HEK293 (cell line): ENCODE data around the gene TRIM26.

Experiments used
- CTCF ChIA-PET: fragments of 350-600 bp; formaldehyde crosslinking; extraction: SDS; loops from one replicate; lab custom pipeline; 2021; ENCODE audit warnings: antibody characterized with exemption; lab: Yijun Ruan, JAX
- POLR2A ChIA-PET: fragments of 300-600 bp; formaldehyde crosslinking; extraction: SDS; loops from one replicate; lab custom pipeline; 2020; ENCODE audit warnings: antibody characterized with exemption, inconsistent platforms; lab: Yijun Ruan, JAX
- H3K27ac ChIP-seq: fragments of 200-500 bp; sonication (Bioruptor generic); 2 replicates; pipeline ENCODE4 v1.5.1; 2014; ENCODE audit warnings: low read depth, low read length, control low read depth, inconsistent platforms; ENCODE audit errors: extremely low read depth
- H3K36me3 ChIP-seq, 2 experiments: fragments of 200-500 bp in 1 of 2; sonication (Bioruptor generic) in 1 of 2; 1 replicate in 1 of 2; 2 replicates in 1 of 2; pipeline ENCODE4 v1.5.1; 2014 to 2017; ENCODE audit warnings: inconsistent platforms in 2 of 2, low read length in 2 of 2; ENCODE audit not compliant: control insufficient read depth in 2 of 2, insufficient read depth in 1 of 2
- H3K4me1 ChIP-seq: fragments of 200-500 bp; sonication (Bioruptor generic); 2 replicates; pipeline ENCODE4 v1.5.1; 2014; ENCODE audit warnings: mild to moderate bottlenecking, low read length, inconsistent platforms; ENCODE audit not compliant: control insufficient read depth, insufficient read depth
- H3K4me3 ChIP-seq: 2 replicates; pipeline ENCODE4 v1.5.1; 2011; ENCODE audit warnings: low read depth, mild to moderate bottlenecking, control low read depth, low read length, moderate library complexity
- H3K9me3 ChIP-seq: fragments of 200-500 bp; sonication (Bioruptor generic); 2 replicates; pipeline ENCODE4 v1.5.1; 2014; ENCODE audit warnings: low read depth, low read length, inconsistent platforms; ENCODE audit not compliant: control insufficient read depth, insufficient read depth
- KLF1 ChIP-seq: fragments of 450-650 bp; formaldehyde crosslinking; IDR thresholded peaks from 2 replicates; pipeline ENCODE4 v1.5.1; 2016; ENCODE audit warnings: missing biosample characterization, missing genetic modification characterization
- KLF10 ChIP-seq: fragments of 450-650 bp; IDR thresholded peaks from 2 replicates; pipeline ENCODE4 v1.5.1; 2018; ENCODE audit warnings: missing biosample characterization, mild to moderate bottlenecking, missing genetic modification characterization
- KLF16 ChIP-seq: fragments of 450-650 bp; formaldehyde crosslinking; IDR thresholded peaks from 2 replicates; pipeline ENCODE4 v1.5.1; 2017; ENCODE audit warnings: missing biosample characterization, missing genetic modification characterization
- SCRT2 ChIP-seq: fragments of 450-650 bp; formaldehyde crosslinking; IDR thresholded peaks from 2 replicates; pipeline ENCODE4 v1.5.1; 2016; ENCODE audit warnings: missing biosample characterization, missing genetic modification characterization
- SP3 ChIP-seq: fragments of 450-650 bp; formaldehyde crosslinking; IDR thresholded peaks from 2 replicates; pipeline ENCODE4 v1.5.1; 2016; ENCODE audit warnings: missing biosample characterization, missing genetic modification characterization
- YY2 ChIP-seq: fragments of 450-650 bp; formaldehyde crosslinking; IDR thresholded peaks from 2 replicates; pipeline ENCODE4 v1.5.1; 2016; ENCODE audit warnings: missing biosample characterization, missing genetic modification characterization
- ZBTB48 ChIP-seq: fragments of 450-650 bp; formaldehyde crosslinking; IDR thresholded peaks from 2 replicates; pipeline ENCODE4 v1.5.1; 2016; ENCODE audit warnings: missing biosample characterization, missing genetic modification characterization
- ZNF133 ChIP-seq: fragments of 450-650 bp; formaldehyde crosslinking; IDR thresholded peaks from 2 replicates; pipeline ENCODE4 v1.5.1; 2016; ENCODE audit warnings: missing biosample characterization, missing genetic modification characterization
- ZNF184 ChIP-seq: fragments of 450-650 bp; IDR thresholded peaks from 2 replicates; pipeline ENCODE4 v1.5.1; 2018; ENCODE audit warnings: missing biosample characterization, mild to moderate bottlenecking, missing genetic modification characterization
- ZNF26 ChIP-seq: fragments of 450-650 bp; formaldehyde crosslinking; IDR thresholded peaks from 2 replicates; pipeline ENCODE4 v1.5.1; 2016; ENCODE audit warnings: missing biosample characterization, missing genetic modification characterization
- ZNF354C ChIP-seq: fragments of 450-650 bp; formaldehyde crosslinking; IDR thresholded peaks from 2 replicates; pipeline ENCODE4 v1.5.1; 2016; ENCODE audit warnings: missing biosample characterization, missing genetic modification characterization, low read depth, borderline replicate concordance
- ZNF394 ChIP-seq: fragments of 450-650 bp; formaldehyde crosslinking; IDR thresholded peaks from 2 replicates; pipeline ENCODE4 v1.5.1; 2016; ENCODE audit warnings: missing biosample characterization, missing genetic modification characterization, mild to moderate bottlenecking, moderate library complexity, borderline replicate concordance
- ZNF521 ChIP-seq: fragments of 450-650 bp; formaldehyde crosslinking; IDR thresholded peaks from 2 replicates; pipeline ENCODE4 v1.5.1; 2017; ENCODE audit warnings: missing biosample characterization, mild to moderate bottlenecking, missing genetic modification characterization
- ZNF529 ChIP-seq: fragments of 450-650 bp; formaldehyde crosslinking; IDR thresholded peaks from 2 replicates; pipeline ENCODE4 v1.5.1; 2017; ENCODE audit warnings: missing genetic modification characterization, missing biosample characterization; ENCODE audit not compliant: insufficient replicate concordance
- ZNF571 ChIP-seq: fragments of 450-650 bp; formaldehyde crosslinking; IDR thresholded peaks from 2 replicates; pipeline ENCODE4 v1.5.0; 2017; ENCODE audit warnings: missing biosample characterization, missing genetic modification characterization
- ZNF623 ChIP-seq: fragments of 450-650 bp; formaldehyde crosslinking; IDR thresholded peaks from 2 replicates; pipeline ENCODE4 v1.5.1; 2016; ENCODE audit warnings: missing biosample characterization, missing genetic modification characterization
- ZNF624 ChIP-seq: fragments of 450-650 bp; formaldehyde crosslinking; IDR thresholded peaks from 2 replicates; pipeline ENCODE4 v1.5.1; 2017; ENCODE audit warnings: missing biosample characterization, missing genetic modification characterization
- ZNF704 ChIP-seq: fragments of 450-650 bp; formaldehyde crosslinking; IDR thresholded peaks from 2 replicates; pipeline ENCODE4 v1.5.1; 2016; ENCODE audit warnings: missing biosample characterization, missing genetic modification characterization
- ZXDB ChIP-seq: fragments of 450-650 bp; formaldehyde crosslinking; IDR thresholded peaks from 2 replicates; pipeline ENCODE4 v1.5.1; 2016; ENCODE audit warnings: missing biosample characterization, missing genetic modification characterization
- TF ChIP-seq, protein P1 (sequence below): fragments of 450-650 bp; formaldehyde crosslinking; IDR thresholded peaks from 2 replicates; pipeline ENCODE4 v1.5.1; 2016; ENCODE audit warnings: missing biosample characterization, missing genetic modification characterization
- TF ChIP-seq, protein P2 (sequence below): fragments of 450-650 bp; formaldehyde crosslinking; IDR thresholded peaks from 2 replicates; pipeline ENCODE4 v1.5.1; 2016; ENCODE audit warnings: missing biosample characterization, missing genetic modification characterization

The TRIM26 gene

DNA sequence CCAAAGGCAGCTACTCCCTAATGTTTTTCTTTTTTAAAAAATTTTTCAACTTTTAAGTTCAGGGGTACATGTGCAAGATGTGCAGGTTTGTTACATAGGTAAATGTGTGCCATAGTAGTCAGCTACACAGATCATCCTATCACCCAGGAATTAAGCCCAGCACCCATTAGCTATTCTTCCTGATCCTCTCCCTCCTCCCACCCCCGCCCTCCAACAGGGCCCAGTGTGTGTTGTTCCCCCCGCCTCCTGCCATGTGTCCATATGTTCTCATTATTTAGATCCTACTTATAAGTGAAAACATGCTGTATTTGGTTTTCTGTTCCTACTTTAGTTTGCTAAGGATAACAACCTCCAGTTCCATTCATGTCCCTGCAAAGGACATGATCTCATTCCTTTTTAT is 37.4 kb downstream of the TRIM26 start:
- no peaks in the 10 kb centered on the region for H3K36me3 ChIP-seq
- no peaks in the 10 kb centered on the region for H3K4me1 ChIP-seq
- H3K27ac ChIP-seq = no peak overlapping the region
- TF ChIP-seq YY2 (tag by site-specific recombination) = no peak
- no peak for TF ChIP-seq ZNF623
- no peak for TF ChIP-seq KLF10 (tag by site-specific recombination)
- no peaks in the 10 kb centered on the region for H3K9me3 ChIP-seq
- ChIA-PET CTCF (interaction anchor here (0.6 to 2.2 kb wide), 7 partner anchors 44 to 327 kb away, joined by 3 to 12 read pairs (median 3); no protein-coding TSS in a partner anchor), POLR2A (interaction anchor here (0.9 kb wide), 1 partner anchor 74 kb away, joined by 3 read pairs; no protein-coding TSS in a partner anchor)
- no peak overlapping the region for H3K4me3 ChIP-seq

DNA sequence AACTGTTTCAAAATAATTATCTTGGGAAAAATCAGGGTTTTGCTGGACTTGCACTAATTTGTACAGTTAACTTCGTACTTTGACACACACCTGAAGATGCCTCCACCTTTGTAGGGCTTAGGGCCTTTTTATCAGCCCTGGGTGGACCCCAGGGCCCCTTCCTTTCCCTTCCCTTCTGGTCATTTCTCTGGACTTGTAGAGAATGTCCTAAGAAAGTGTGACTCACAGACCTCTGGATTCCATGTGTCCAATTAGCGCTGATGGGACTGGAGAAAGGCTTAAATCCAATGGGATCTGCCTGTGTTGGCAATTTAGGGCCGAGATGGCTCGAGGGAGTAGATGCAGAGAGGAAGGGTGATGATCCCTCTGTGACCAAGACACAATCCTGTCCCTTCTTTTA is 40.5 kb downstream of the TRIM26 start:
- H3K27ac ChIP-seq = no peak overlapping the region
- POLR2A ChIA-PET = no interaction called here
- no peak for TF ChIP-seq ZNF184 (tag by site-specific recombination)
- TF ChIP-seq ZNF529 (tag by site-specific recombination) = no peak
- TF ChIP-seq, protein P1, sequence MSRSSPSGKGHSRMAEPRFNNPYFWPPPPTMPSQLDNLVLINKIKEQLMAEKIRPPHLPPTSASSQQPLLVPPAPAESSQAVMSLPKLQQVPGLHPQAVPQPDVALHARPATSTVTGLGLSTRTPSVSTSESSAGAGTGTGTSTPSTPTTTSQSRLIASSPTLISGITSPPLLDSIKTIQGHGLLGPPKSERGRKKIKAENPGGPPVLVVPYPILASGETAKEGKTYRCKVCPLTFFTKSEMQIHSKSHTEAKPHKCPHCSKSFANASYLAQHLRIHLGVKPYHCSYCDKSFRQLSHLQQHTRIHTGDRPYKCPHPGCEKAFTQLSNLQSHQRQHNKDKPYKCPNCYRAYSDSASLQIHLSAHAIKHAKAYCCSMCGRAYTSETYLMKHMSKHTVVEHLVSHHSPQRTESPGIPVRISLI (tag by site-specific recombination) = no peak
- TF ChIP-seq ZNF521 (tag by site-specific recombination) = no peak
- no peak for TF ChIP-seq SP3
- no peak for TF ChIP-seq KLF1 (tag by site-specific recombination)
- no peak for TF ChIP-seq ZNF26
- no peak for TF ChIP-seq ZNF394 (tag by site-specific recombination)
- no peak for TF ChIP-seq ZNF571
- TF ChIP-seq ZNF624 (tag by site-specific recombination) = no peak
- no peak for TF ChIP-seq SCRT2 (tag by site-specific recombination)
- TF ChIP-seq ZNF704 (tag by site-specific recombination) = no peak
- no peaks in the 10 kb centered on the region for H3K36me3 ChIP-seq
- CTCF ChIA-PET = interaction anchor here (2.5 kb wide), 1 partner anchor 41 kb away, joined by 21 read pairs; no protein-coding TSS in a partner anchor
- no peak overlapping the region for H3K4me3 ChIP-seq
- no peaks in the 10 kb centered on the region for H3K4me1 ChIP-seq
- H3K9me3 ChIP-seq = no peaks in the 10 kb centered on the region

DNA sequence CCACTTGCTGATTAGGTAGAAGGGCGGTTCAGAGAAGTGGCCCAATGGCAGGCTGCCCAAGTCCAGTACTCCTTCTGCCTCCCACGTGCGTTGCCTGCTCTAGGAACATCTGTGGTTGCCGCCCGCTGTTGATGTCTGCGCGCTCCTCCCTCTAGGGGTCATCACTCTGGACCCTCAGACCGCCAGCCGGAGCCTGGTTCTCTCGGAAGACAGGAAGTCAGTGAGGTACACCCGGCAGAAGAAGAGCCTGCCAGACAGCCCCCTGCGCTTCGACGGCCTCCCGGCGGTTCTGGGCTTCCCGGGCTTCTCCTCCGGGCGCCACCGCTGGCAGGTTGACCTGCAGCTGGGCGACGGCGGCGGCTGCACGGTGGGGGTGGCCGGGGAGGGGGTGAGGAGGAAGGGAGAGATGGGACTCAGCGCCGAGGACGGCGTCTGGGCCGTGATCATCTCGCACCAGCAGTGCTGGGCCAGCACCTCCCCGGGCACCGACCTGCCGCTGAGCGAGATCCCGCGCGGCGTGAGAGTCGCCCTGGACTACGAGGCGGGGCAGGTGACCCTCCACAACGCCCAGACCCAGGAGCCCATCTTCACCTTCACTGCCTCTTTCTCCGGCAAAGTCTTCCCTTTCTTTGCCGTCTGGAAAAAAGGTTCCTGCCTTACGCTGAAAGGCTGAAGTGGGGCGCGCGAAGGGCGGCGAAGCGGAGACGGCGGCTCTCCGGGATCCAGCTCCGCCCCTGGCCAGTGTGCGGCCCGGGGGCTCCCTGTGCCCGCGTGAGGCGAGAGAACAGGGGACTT is 41.3 kb downstream of the TRIM26 start:
- no peaks in the 10 kb centered on the region for H3K4me1 ChIP-seq
- no peaks in the 10 kb centered on the region for H3K9me3 ChIP-seq
- H3K36me3 ChIP-seq = no peaks in the 10 kb centered on the region
- no peak overlapping the region for H3K27ac ChIP-seq
- POLR2A ChIA-PET = no interaction called here
- CTCF ChIA-PET = interaction anchor here (0.8 to 2.5 kb wide), 7 partner anchors 8 to 328 kb away, joined by 4 to 74 read pairs (median 5); partner anchors contain the start of gene PPP1R11
- H3K4me3 ChIP-seq = no peak overlapping the region
- TF ChIP-seq, protein P2, sequence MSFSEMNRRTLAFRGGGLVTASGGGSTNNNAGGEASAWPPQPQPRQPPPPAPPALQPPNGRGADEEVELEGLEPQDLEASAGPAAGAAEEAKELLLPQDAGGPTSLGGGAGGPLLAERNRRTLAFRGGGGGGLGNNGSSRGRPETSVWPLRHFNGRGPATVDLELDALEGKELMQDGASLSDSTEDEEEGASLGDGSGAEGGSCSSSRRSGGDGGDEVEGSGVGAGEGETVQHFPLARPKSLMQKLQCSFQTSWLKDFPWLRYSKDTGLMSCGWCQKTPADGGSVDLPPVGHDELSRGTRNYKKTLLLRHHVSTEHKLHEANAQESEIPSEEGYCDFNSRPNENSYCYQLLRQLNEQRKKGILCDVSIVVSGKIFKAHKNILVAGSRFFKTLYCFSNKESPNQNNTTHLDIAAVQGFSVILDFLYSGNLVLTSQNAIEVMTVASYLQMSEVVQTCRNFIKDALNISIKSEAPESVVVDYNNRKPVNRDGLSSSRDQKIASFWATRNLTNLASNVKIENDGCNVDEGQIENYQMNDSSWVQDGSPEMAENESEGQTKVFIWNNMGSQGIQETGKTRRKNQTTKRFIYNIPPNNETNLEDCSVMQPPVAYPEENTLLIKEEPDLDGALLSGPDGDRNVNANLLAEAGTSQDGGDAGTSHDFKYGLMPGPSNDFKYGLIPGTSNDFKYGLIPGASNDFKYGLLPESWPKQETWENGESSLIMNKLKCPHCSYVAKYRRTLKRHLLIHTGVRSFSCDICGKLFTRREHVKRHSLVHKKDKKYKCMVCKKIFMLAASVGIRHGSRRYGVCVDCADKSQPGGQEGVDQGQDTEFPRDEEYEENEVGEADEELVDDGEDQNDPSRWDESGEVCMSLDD (tag by site-specific recombination) = no peak
- TF ChIP-seq ZNF354C (no peak), ZNF521 (tag by site-specific recombination) (no peak), KLF16 (tag by site-specific recombination) (no peak), ZXDB (tag by site-specific recombination) (no peak), ZBTB48 (tag by site-specific recombination) (no peak), ZNF133 (tag by site-specific recombination) (no peak)
